COR-L47 (cell line): ENCODE results near the gene LTO1.
A peak's percentile ranks its signal among the peaks of the same experiment; 100 is the strongest.

Experiments
- DNase-seq: peaks from one replicate; lab custom pipeline; 2025; lab: John Stamatoyannopoulos, UW

The LTO1 gene

GRCh38 chr11:69677749-69678148 is 2.6 kb upstream of the LTO1 start:
- DNase-seq, result no peak

- peak; percentile 26 for DNase-seq
Measured at GRCh38 chr11:69674267-69674885, 777 bp downstream of the LTO1 start.

GRCh38 chr11:69671734-69672465 is 3.3 kb downstream of the LTO1 start:
- DNase-seq, result no peak

- peak; percentile 64 for DNase-seq
Measured at GRCh38 chr11:69670158-69670845, 4.9 kb downstream of the LTO1 start.

- no peak for DNase-seq
Measured at GRCh38 chr11:69669486-69669885, 5.7 kb downstream of the LTO1 start.

GRCh38 chr11:69667619-69668604 is 7.2 kb downstream of the LTO1 start:
- peak; percentile 34 for DNase-seq

- DNase-seq, result no peak
Measured at GRCh38 chr11:69666752-69667536, 8.2 kb downstream of the LTO1 start.

GRCh38 chr11:69666261-69666660 is 8.9 kb downstream of the LTO1 start:
- DNase-seq, result no peak

GRCh38 chr11:69665669-69666068 is 9.5 kb downstream of the LTO1 start:
- no peak for DNase-seq

GRCh38 chr11:69664901-69665300 is 10.3 kb downstream of the LTO1 start:
- DNase-seq, result no peak

- no peak for DNase-seq
Measured at GRCh38 chr11:69664103-69664775, 10.9 kb downstream of the LTO1 start.

- DNase-seq, result no peak
Measured at GRCh38 chr11:69663326-69663725, 11.8 kb downstream of the LTO1 start.

GRCh38 chr11:69662806-69663205 is 12.3 kb downstream of the LTO1 start:
- DNase-seq, result no peak

GRCh38 chr11:69662021-69662698 is 13.0 kb downstream of the LTO1 start:
- no peak for DNase-seq

- no peak for DNase-seq
Measured at GRCh38 chr11:69661413-69661715, 13.8 kb downstream of the LTO1 start.

GRCh38 chr11:69660001-69660500 is 15.1 kb downstream of the LTO1 start:
- no peak for DNase-seq

- DNase-seq, result no peak
Measured at GRCh38 chr11:69659591-69659990, 15.6 kb downstream of the LTO1 start.

- DNase-seq, result no peak
Measured at GRCh38 chr11:69658626-69659450, 16.3 kb downstream of the LTO1 start.
